NCI-H1105 treated with DMSO at 0.1 percent for 48 hours (cell line): ENCODE data around the gene GPSM1.

Source experiments
- DNase-seq: peaks from one replicate; lab custom pipeline; 2025; lab: John Stamatoyannopoulos, UW

GPSM1 gene

DNA sequence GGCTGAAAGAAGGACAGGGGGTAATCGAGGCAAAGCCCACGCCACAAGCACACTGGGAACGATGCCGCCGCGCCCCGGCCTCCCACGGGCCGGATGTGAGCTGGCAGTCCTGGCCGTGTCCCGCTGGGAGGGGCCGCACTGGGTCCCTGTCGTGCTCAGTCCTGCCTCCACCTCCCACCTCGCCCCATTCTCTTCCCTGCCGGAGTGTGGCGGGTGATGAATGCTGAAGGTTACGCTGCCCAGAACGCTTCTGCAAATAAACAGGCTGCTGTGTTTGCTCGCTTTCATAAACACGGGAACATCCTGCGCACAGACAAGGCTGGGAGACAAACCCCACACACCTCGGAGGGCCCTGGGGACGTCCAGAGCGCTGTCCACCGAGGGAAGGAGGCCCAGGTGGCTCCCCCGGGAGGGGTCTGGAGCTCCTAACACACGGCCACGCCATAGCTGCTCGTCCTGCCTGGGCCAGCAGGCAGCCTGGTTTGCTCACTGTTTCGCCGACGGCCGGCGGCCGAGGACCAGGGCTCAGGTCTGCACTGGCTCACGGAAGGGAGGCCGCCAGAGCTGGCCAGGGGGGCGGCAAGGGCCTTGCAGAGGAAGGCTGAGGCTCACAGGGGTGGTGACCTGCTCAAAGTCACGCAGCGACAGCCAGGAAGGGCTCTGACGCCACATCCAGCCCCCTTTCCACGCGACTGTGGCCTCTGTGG lies 33.9 kb downstream of the GPSM1 start:
- no peak for DNase-seq

- DNase-seq: no peak
These were observed 34.6 kb downstream of the GPSM1 start for GRCh38 chr9:136361754-136362449.

DNA sequence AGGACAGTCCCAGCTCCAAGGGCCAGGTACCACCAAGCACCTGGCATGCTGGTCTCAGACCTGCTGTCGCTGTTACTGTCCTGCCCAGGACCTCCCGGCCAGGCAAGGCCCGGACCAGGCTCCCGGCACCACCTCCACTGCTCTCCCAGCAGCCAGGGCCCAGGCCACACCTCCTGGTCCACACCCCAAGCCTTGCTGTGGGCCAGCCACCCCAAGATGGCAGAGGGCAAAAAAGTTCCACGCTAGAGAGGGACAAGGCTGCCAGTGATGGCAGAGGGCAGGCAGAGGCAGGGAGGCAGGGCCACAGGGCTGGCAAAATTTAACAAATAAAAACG lies 35.1 kb downstream of the GPSM1 start:
- DNase-seq: no peak

GRCh38 chr9:136363106-136363948 lies 36.0 kb downstream of the GPSM1 start, which contains the start of gene DNLZ:
Gene DNLZ (minus strand): TSS chr9:136363744. CDS start chr9:136363714, 30 bp downstream.
- peak; percentile 76 for DNase-seq

DNA sequence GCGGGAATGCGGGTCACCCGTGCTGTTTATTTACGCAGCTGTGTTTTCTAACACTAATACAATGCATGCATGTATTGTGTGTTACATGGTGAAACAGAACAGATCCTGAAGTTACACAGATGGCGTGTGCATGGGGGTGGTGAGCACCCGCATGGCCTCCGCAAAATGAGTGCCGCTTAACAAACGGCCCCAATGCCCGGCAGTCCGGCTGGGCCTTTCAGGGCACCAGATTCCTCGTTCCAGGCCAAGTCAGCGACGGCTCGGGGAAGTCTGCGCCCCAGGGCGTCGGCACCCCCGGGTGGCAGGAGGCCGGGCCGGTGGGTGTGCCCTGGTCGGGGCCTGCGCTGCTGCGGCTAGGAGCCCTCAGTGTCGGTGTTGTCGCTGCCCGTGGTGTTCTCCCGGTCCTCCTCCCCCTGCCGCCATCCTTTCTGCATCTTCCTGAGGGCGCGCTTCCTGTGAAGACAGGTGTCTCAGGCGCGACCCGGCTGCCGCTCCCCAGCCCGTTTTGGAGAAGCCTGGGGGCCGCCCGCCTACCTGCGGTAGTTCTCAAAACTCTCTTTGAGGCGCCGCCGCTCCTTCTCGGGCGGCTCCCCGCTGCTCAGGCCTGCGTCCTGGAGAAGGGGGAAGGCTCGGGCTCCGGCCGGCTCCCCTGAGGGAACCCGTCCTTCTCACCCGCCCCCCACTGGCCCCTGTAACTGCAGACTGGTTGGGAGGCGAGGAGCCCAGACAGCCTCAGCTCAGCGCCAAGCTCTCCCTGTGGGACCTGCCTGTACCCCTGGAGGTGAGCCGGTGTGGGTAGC lies 36.8 kb downstream of the GPSM1 start:
- no peak for DNase-seq

- no peak for DNase-seq
These were observed 37.8 kb downstream of the GPSM1 start for GRCh38 chr9:136364942-136365774.

- DNase-seq: no peak
These were observed 38.5 kb downstream of the GPSM1 start for GRCh38 chr9:136365775-136366222.

DNA sequence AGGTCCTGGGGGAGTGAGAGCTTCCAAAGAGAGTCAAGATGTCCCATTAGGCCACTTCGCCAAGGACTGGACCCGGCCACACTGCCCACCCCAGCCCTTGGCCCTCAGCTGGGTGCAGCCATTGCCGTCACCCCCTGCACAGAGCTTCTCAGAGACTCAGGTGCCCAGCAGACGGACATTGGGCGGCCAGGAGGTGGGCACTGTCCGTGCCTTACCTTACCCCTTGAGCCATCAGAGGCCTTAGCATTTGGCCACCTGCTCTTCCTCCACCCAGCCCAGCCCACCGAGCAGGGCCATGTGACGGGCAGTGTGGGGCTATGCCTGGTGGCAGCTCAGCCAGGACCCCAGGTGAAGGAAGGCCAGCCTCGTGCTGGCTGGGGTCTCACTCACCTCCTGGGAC lies 39.5 kb downstream of the GPSM1 start:
- DNase-seq: no peak

GRCh38 chr9:136367296-136368145 lies 40.2 kb downstream of the GPSM1 start:
- DNase-seq: no peak

DNA sequence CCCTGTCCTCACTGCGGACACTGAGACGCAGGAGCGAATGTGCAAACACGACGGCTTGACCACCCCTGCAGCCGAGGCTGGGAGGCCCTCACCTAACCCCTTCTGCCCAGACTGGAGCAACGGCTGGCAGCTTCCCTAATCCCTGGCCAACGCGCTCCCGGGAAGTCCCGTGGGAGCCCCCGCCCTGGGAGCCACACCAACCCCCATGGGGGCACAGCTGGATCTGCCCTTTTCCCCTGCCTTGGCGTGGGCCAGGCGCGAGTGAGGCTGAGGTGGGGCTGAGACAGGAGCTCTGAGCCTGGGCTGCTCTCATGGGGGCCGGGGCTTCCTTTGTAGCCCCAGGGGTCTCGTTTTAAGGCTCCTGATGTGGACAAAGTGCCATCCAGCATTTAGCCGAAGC lies 40.9 kb downstream of the GPSM1 start:
- no peak for DNase-seq

DNA sequence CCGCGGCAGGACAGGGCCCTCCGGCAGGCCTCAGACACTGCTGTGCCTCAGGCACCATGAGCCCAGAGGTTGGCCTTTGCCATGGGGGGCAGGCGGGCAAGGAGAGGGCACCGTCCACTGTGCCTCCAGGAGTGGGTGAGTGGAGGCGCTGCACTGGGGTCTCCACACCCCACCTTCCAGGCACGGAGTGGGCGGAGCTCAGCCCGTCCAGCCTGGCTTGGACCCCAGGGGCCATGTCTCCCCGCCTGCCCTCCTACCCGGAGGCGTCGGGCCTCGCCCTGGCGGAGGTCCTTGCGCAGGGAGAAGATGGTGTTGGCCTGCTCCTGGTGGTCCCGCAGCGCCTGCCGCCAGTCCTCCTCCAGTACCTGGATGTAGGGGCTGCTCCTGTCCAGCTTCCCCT lies 42.7 kb downstream of the GPSM1 start:
- no peak for DNase-seq

- no peak for DNase-seq
These were observed 43.6 kb downstream of the GPSM1 start for GRCh38 chr9:136370687-136371532.

DNA sequence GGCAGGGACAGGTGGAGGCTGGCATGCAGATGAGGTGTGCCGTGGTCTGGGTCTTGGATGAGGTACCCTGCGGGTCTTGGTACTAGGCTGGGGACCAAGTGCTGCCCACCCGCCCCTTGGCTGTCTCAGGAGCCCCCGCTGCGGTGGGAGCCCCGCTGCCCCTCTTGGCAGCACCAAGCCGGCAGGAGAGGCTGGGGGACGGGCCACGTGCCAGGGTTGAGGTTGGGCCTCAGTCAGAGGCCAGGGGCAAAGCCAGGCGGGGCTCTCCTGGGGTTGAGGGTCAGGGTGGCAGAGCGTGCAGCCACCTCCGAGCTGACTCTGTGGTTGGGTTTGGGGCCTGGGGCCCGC lies 44.2 kb downstream of the GPSM1 start:
- DNase-seq: no peak

DNA sequence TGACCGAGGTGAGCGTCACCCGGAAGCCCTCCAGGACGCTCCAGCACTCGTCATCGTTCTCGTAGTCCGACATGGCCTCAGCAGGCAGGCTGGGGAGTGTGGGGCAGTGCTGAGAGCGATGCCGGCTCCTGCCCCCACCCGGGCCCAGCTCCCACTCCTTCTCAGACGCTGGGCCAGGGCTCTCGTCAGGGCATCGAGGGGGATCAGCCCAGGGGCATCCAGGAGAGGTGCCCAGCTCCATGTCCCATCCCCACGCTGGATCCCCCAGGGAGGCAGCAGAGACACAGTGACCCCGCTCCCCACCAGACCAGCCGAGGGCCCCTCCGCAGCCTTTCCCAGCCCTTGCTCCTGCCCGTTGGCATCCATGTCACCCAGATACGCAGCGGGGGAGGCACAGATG lies 44.7 kb downstream of the GPSM1 start:
- no peak for DNase-seq

GRCh38 chr9:136372561-136373299 lies 45.4 kb downstream of the GPSM1 start:
- DNase-seq: no peak

DNA sequence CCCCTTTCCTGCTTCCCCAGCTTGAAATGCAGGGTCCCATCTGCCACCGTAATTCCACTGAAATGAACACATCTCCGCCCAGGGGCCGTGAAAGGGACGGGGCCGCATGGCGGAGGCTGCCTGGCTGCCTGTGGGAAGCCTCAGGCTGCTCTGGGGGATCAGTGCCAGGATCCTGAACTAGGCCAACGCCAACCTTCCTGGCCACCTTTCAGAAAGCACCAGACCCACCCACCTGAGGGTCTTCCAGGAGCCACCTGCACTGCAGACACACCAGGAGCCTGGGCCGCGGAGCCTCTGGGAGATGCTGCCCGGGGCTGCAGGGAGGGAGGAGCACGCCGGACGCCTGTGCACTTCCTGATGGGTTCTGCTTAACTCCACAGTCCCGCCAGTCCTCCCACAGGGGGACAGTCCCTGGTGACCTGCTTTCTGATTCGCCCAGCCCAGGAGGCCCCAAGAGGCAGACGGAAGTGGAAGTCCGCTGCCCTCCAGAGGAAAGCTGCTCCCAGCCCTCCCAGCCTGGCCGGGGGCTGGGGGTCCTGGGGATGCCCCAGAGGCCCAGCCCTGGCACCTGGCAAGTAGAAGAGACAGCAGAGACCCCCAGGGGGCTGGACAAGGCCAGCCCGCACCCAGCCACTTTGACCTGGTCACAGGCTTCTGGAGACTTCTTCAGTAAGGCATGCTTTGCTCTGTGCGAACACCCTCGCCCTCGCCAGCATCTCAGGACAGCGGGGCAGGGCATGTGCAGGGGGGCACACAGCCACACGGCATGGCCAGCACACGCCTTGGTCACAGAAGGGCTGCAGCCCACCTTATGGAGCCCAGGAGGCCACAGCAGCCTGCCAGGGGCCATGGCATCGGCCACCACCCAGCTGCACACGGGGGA lies 46.2 kb downstream of the GPSM1 start, which contains the start of gene CARD9:
Gene CARD9 (minus strand): TSS at position 370 of the 883 bp plus-strand sequence. CDS start 1,591 bp downstream, outside the sequence.
- no peak for DNase-seq

DNA sequence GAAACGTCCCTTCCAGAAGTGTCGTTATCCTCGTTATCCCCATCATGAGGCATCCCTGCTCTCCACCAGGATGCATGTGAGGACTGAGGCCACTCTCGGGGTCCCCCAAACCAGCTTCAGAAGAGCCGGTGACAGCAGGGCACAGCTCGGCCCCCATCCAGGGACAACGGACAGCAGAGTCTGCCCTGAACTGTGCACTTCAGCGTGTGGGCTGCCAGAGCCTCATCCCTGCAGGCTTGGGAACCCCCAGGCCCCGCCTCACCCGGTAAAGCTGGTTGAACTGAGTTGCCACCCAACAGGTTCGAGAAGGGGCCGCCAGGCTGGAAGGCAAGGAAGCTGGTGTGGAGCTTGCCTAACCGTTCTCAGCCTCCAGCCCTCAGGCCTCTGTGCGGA lies 46.8 kb downstream of the GPSM1 start:
- no peak for DNase-seq
